Vein endothelial cell (primary cell): Measurements from ENCODE around the gene BTD. TPM values are rescaled to one million over a fixed set of nuclear protein-coding genes. Genes with fewer than 3 reads are reported as not detected.

Source experiments
- small RNA-seq: library from RNA; depleted of rRNA; stranded (forward); fragments of <200 nt; gene quantifications from one replicate; pipeline ENCODE3, GENCODE V24; 2012
- total RNA-seq: library from RNA; depleted of rRNA; stranded (reverse); fragments of >200 nt; gene quantifications from 2 replicates; pipeline ENCODE4 v1.2.3, GENCODE V29; 2012

Gene BTD, protein sequence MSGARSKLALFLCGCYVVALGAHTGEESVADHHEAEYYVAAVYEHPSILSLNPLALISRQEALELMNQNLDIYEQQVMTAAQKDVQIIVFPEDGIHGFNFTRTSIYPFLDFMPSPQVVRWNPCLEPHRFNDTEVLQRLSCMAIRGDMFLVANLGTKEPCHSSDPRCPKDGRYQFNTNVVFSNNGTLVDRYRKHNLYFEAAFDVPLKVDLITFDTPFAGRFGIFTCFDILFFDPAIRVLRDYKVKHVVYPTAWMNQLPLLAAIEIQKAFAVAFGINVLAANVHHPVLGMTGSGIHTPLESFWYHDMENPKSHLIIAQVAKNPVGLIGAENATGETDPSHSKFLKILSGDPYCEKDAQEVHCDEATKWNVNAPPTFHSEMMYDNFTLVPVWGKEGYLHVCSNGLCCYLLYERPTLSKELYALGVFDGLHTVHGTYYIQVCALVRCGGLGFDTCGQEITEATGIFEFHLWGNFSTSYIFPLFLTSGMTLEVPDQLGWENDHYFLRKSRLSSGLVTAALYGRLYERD
- 31.2 and 40.8 TPM in 2 replicates for total RNA-seq

DNA sequence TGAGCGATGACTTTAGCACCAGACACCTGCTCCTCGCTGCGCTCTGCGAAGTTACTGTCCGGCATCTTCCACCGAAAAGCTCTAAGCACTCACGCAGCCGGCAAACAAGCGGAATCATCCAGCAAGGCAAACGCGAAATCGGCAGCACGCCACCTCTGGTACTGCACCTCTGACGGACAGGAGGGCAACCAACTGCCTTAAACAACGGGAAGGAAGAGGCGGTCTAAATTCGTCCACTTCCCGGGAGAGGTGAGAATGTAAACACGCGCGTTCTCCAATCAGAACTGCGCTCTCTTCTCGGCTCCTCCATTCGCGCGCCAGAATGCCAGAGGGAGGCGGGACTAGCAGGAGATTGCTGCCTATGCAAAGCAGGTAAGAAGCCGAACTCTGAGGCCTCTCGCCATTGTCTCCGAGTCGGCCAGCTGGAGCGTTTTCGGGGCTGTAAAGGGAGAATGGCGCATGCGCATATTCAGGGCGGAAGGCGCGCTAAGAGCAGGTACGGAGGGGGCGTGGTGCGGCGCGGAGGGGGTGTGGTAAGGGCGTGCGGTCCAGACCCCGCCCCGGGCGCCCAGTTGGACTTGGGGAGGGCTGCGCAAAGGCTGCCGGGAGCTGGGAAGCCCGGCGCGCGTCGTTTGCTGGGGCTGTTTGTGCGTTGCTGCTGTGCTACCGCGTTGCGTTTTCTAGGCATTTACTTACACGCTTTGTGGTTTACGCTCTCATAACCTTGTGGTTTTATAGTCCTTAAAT, at the start of gene BTD, which contains the start of gene HACL1:
TSS of gene BTD (plus strand) at position 347 of the 747 bp plus-strand sequence. CDS start 33,695 bp downstream, outside the sequence.
TSS of gene HACL1 (minus strand) at position 171 of the 747 bp plus-strand sequence. CDS start at position 65, 106 bp downstream.

Small RNA genes lying within 50 kb of the gene (small RNA-seq; reads per million reads assigned to genes)
- 0.16 reads per million for gene MIR3134

Other genes with a start within 250 kb of the BTD start
- 21.2 and 21.7 TPM in 2 replicates for gene METTL6, start 174.2 kb upstream of the BTD start, total RNA-seq
- 31.6 and 41.2 TPM in 2 replicates for gene EAF1, start 174.1 kb upstream of the BTD start, total RNA-seq
- 0.29 and 0.98 TPM in 2 replicates for gene COLQ, start 80.0 kb upstream of the BTD start, total RNA-seq
- 29.9 and 35.6 TPM in 2 replicates for gene HACL1, start 176 bp upstream of the BTD start, total RNA-seq
- 113 and 153 TPM in 2 replicates for gene ANKRD28, start 196.2 kb downstream of the BTD start, total RNA-seq